Keratinocyte (primary cell): ENCODE data around the gene TM9SF1. TPM values are rescaled to one million over a fixed set of nuclear protein-coding genes. Genes with fewer than 3 reads are reported as not detected.

ENCODE experiments used
- DNase-seq: peaks from one replicate; pipeline ENCODE4 v3.0.0-alpha.2; 2011; ENCODE audit warnings: low read depth, missing footprints, low spot score
- FAIRE-seq: peaks from 2 replicates; lab custom pipeline; 2011; peaks lifted over from hg19 to GRCh38; lab: Jason Lieb, UNC
- H2AFZ ChIP-seq: 2 replicates; pipeline ENCODE4 v1.6.0; 2012; ENCODE audit warnings: low read length, control low read depth, inconsistent platforms; ENCODE audit not compliant: control insufficient read depth
- H3K27ac ChIP-seq: 2 replicates; pipeline ENCODE4 v1.5.1; 2011; ENCODE audit warnings: low read length; ENCODE audit not compliant: control insufficient read depth, insufficient read depth
- H3K27me3 ChIP-seq: 3 replicates; pipeline ENCODE4 v1.6.0; 2011; ENCODE audit warnings: low read length; ENCODE audit not compliant: control insufficient read depth, insufficient read depth; ENCODE audit errors: extremely low read depth
- H3K36me3 ChIP-seq, 2 experiments: 2 replicates in 1 of 2; 3 replicates in 1 of 2; pipeline ENCODE4 v1.5.1; 2011; ENCODE audit warnings: low read length in 2 of 2, mild to moderate bottlenecking in 1 of 2; ENCODE audit not compliant: control insufficient read depth in 2 of 2, insufficient read depth in 2 of 2; ENCODE audit errors: extremely low read depth in 1 of 2
- H3K4me1 ChIP-seq: 3 replicates; pipeline ENCODE4 v1.5.1; 2011; ENCODE audit warnings: low read length; ENCODE audit not compliant: control insufficient read depth, insufficient read depth; ENCODE audit errors: extremely low read depth
- H3K4me2 ChIP-seq: 3 replicates; pipeline ENCODE4 v1.6.0; 2011; ENCODE audit warnings: low read depth, low read length; ENCODE audit not compliant: control insufficient read depth, insufficient read depth; ENCODE audit errors: extremely low read depth
- H3K4me3 ChIP-seq, 3 experiments: fragments of 200-600 bp in 1 of 3; sonication (generic) in 1 of 3; 2 replicates in 2 of 3; 3 replicates in 1 of 3; pipeline ENCODE4 v1.5.1; 2011 to 2016; ENCODE audit warnings: low read length in 3 of 3, mild to moderate bottlenecking in 3 of 3, control low read depth in 2 of 3, inconsistent platforms in 1 of 3, low read depth in 1 of 3, mixed read lengths in 1 of 3, mixed run types in 1 of 3, moderate library complexity in 1 of 3; ENCODE audit not compliant: control insufficient read depth in 2 of 3, insufficient read depth in 2 of 3; ENCODE audit errors: extremely low read depth in 1 of 3
- H3K79me2 ChIP-seq: 2 replicates; pipeline ENCODE4 v1.6.0; 2012; ENCODE audit warnings: low read length; ENCODE audit not compliant: control insufficient read depth, insufficient read depth
- H3K9ac ChIP-seq: 3 replicates; pipeline ENCODE4 v1.6.0; 2011; ENCODE audit warnings: low read length; ENCODE audit not compliant: control insufficient read depth, insufficient read depth; ENCODE audit errors: extremely low read depth
- H3K9me1 ChIP-seq: 3 replicates; pipeline ENCODE4 v1.6.0; 2011; ENCODE audit warnings: low read length; ENCODE audit not compliant: control insufficient read depth, insufficient read depth; ENCODE audit errors: extremely low read depth
- H3K9me3 ChIP-seq: 2 replicates; pipeline ENCODE4 v1.5.1; 2012; ENCODE audit warnings: low read depth, low read length; ENCODE audit not compliant: control insufficient read depth
- H4K20me1 ChIP-seq: 3 replicates; pipeline ENCODE4 v1.6.0; 2011; ENCODE audit warnings: low read length; ENCODE audit not compliant: control insufficient read depth, insufficient read depth; ENCODE audit errors: extremely low read depth
- EZH2 ChIP-seq: IDR thresholded peaks from one replicate; pipeline ENCODE4 v1.6.1; 2012; ENCODE audit warnings: inconsistent platforms, mild to moderate bottlenecking, low read length, moderate library complexity
- dilution Hi-C: fragments of 300-500 bp; cut with MboI; formaldehyde crosslinking; loops from one replicate; pipeline ENCODE4 v1.7.0; 2020; ENCODE audit warnings: low sequenced_read_pairs; ENCODE audit not compliant: extremely low pct_ligation_motif_present
- polyA plus RNA-seq, 5 experiments: library from polyadenylated mRNA; depleted of rRNA in 3 of 5; stranded (reverse) in 3 of 5; stranded (forward) in 1 of 5; unstranded in 1 of 5; fragments of >200 nt; gene quantifications; 1 replicate in 1 of 5; 2 replicates in 3 of 5; 3 replicates in 1 of 5; pipeline versions ENCODE4 v1.2.1 to v1.2.3, GENCODE V29; 2011 to 2012; ENCODE audit warnings: missing spikeins in 2 of 5, low read depth in 1 of 5, low replicate concordance in 1 of 5
- TF ChIP-seq, protein P1 (sequence below), 3 experiments: IDR thresholded peaks in 1 of 3; conservative IDR thresholded peaks in 1 of 3; optimal IDR thresholded peaks in 1 of 3; 2 replicates in 2 of 3; 3 replicates in 1 of 3; pipeline versions ENCODE3 to v1.5.1; 2011; ENCODE audit warnings: low read length in 3 of 3, mild to moderate bottlenecking in 3 of 3, moderate library complexity in 2 of 3, control low read depth in 1 of 3, inconsistent platforms in 1 of 3; ENCODE audit not compliant: insufficient read depth in 2 of 3; ENCODE audit errors: extremely low read depth in 1 of 3

The TM9SF1 gene
- polyA plus RNA-seq, 1 donor (not counting 4 experiments of a cell fraction or from before 2014, with no cell fraction given) = 19.2 TPM

DNA sequence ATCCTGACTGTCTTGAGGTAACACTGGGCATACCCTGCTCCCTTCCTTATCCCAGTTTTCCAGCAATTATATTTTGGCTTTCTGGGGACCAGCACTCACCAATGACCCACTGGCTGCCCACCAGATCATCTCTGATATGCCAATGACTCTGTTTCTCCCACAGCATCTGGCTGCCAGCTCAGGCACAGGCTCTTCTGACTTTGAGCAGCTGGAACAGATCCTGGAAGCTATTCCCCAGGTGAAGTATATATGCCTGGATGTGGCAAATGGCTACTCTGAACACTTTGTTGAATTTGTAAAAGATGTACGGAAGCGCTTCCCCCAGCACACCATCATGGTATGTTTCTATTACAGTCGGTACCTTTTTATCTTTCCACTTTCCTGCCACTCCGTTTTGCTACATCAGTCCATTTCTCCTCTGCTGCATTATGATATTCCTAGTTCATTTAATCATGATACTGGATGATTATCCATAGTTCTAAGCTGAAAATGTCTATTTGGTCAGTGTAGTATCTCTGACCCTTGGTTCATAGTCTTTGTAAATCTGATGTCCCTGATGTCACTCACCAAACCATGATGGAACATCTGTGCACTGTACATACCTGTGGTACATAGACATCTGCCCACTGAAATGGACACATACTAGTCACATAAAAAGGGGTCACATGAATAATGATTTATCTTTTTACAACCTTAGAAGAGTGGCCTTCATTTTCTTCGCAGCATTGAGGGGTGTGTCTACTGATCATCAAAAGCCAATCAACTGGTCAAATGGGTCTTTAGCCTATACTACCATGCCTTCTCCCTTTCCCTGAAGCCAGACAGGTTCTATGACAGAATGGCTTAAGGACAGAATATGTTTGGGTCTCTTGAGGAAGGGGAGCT, 40.8 kb upstream of the TM9SF1 start:
- no peaks in the 10 kb centered on the region for H3K9me3 ChIP-seq
- dilution Hi-C loops = no loop called here
- no peaks in the 10 kb centered on the region for H4K20me1 ChIP-seq
- H3K4me3 ChIP-seq = no peak overlapping the region
- DNase-seq = no peak
- no peak overlapping the region for H3K4me2 ChIP-seq
- H3K9me1 ChIP-seq = no peaks in the 10 kb centered on the region
- H2AFZ ChIP-seq = no peak overlapping the region
- H3K36me3 ChIP-seq = peaks cover 24 to 57% of the 10 kb centered on the region in 2 experiments
- no peaks in the 10 kb centered on the region for H3K27me3 ChIP-seq
- H3K4me1 ChIP-seq = peaks cover 55% of the 10 kb centered on the region
- H3K79me2 ChIP-seq = peaks cover 44% of the 10 kb centered on the region
- no peak overlapping the region for H3K9ac ChIP-seq
- no peak for FAIRE-seq
- TF ChIP-seq, protein P1, sequence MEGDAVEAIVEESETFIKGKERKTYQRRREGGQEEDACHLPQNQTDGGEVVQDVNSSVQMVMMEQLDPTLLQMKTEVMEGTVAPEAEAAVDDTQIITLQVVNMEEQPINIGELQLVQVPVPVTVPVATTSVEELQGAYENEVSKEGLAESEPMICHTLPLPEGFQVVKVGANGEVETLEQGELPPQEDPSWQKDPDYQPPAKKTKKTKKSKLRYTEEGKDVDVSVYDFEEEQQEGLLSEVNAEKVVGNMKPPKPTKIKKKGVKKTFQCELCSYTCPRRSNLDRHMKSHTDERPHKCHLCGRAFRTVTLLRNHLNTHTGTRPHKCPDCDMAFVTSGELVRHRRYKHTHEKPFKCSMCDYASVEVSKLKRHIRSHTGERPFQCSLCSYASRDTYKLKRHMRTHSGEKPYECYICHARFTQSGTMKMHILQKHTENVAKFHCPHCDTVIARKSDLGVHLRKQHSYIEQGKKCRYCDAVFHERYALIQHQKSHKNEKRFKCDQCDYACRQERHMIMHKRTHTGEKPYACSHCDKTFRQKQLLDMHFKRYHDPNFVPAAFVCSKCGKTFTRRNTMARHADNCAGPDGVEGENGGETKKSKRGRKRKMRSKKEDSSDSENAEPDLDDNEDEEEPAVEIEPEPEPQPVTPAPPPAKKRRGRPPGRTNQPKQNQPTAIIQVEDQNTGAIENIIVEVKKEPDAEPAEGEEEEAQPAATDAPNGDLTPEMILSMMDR (optimal IDR thresholded peaks at IDR 0.05 in 1 of 3, IDR thresholded peaks at IDR 0.05 in 1 of 3, conservative IDR thresholded peaks at IDR 0.05 in 1 of 3; ENCODE audit: extremely low read depth in 1 of 3, insufficient read depth in 2 of 3, low read length in 3 of 3) = no peak
- TF ChIP-seq EZH2 = no peak
- no peak overlapping the region for H3K27ac ChIP-seq

DNA sequence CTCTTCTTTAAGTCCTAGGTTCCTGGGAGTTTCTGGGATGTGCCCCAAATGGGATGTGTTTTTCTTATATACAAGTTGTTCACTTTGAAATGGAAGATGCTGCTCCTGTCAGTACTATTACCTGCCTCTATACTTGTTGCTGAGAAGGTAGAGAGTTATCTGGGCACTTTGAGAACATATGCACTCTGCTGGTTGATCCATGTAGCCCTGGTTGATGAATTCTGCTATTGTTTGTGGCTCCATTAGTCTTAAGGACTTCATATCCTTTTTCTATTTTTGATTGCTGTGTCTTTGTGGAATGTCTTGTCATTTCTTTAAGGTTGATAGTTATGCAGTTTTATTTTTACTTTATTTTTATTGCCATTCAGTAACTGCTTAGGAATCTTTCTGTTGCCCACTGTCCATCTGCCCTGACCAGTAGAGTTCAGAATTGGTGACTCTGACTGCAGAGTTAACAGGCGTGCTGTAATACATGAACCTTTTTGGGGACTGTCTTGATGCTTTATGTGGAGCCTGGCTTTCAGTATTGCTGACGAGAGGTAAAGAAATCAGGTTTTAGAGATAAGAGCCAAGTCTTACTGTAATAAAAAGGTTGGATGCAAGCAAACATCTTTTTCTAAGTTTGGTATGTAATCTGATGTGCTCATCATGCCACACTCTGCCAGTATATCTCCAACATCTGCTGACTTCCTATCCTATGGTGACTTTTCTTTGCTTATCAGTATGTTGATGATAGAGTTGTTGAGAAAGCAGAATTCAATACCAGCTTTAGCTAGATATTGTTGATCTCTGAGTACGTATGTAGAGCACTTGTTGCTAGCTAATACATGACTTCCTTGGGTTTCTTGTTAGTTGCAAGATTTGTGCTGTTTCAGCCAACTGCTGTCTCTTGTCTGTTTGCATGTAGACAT, 39.1 kb upstream of the TM9SF1 start:
- no peaks in the 10 kb centered on the region for H4K20me1 ChIP-seq
- peak overlapping the region; percentile 98 for H3K4me2 ChIP-seq
- H3K27ac ChIP-seq = no peak overlapping the region
- no peaks in the 10 kb centered on the region for H3K9me3 ChIP-seq
- no peak overlapping the region for H2AFZ ChIP-seq
- H3K79me2 ChIP-seq = peaks cover 48% of the 10 kb centered on the region
- no peak overlapping the region for H3K4me3 ChIP-seq
- H3K9me1 ChIP-seq = no peaks in the 10 kb centered on the region
- dilution Hi-C loops = no loop called here
- H3K9ac ChIP-seq = no peak overlapping the region
- no peak for DNase-seq
- H3K27me3 ChIP-seq = no peaks in the 10 kb centered on the region
- TF ChIP-seq, protein P1 (optimal IDR thresholded peaks at IDR 0.05 in 1 of 3, IDR thresholded peaks at IDR 0.05 in 1 of 3, conservative IDR thresholded peaks at IDR 0.05 in 1 of 3; ENCODE audit: extremely low read depth in 1 of 3, insufficient read depth in 2 of 3, low read length in 3 of 3) = no peak
- TF ChIP-seq EZH2 = no peak
- no peak for FAIRE-seq
- H3K36me3 ChIP-seq = peaks cover 15 to 43% of the 10 kb centered on the region in 2 experiments
- H3K4me1 ChIP-seq = peaks cover 45% of the 10 kb centered on the region
